GM18519 (cell line): ENCODE data around the gene NLRC3.

Source experiments
- ATAC-seq: cut with Tn5 transposase; IDR thresholded peaks from one replicate; pipeline ENCODE4 v1.9.1; 2021; ENCODE audit warnings: mild to moderate bottlenecking, moderate library complexity; ENCODE audit not compliant: unreplicated experiment, low FRiP score

The NLRC3 gene

DNA sequence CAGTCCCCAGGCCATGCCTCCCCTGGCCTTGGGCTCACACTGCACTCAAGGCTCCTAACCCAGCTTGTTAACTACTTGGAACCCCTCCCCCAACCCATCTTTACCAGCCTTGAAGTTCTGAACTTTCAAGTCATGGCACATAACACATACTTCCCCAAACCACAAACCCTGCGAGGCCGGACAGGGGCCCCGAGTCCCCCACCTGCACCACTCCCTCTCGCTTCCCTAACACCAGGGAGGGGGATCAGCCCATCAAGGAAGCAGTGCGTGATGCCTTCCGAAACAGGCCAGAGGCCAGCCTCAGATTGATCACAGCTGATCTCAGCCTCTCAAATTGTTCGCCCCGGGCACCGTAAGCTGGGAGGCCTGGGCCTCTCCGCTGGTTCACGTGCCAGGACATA lies 3.0 kb upstream of the NLRC3 start:
- ATAC-seq, result no peak

DNA sequence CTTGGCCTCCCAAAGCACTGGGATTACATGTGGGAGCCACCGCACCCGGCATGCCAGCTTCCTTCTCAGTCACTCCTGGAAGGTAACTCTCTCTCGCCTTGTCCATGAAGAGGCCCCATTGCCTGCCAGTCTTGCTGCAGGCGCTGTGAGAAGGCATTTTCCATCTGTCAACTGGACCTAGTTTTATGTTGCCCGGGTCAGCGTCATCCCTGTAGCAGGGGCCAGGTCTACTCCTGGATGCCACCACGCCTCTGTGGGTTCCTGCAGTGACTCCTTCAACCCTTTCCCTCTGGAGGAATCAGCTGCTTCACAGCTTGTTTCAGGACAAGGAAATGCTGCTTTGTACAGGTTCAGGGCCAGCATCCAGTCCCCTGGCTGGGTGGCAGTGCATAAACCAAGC lies 2.6 kb upstream of the NLRC3 start:
- no peak for ATAC-seq

DNA sequence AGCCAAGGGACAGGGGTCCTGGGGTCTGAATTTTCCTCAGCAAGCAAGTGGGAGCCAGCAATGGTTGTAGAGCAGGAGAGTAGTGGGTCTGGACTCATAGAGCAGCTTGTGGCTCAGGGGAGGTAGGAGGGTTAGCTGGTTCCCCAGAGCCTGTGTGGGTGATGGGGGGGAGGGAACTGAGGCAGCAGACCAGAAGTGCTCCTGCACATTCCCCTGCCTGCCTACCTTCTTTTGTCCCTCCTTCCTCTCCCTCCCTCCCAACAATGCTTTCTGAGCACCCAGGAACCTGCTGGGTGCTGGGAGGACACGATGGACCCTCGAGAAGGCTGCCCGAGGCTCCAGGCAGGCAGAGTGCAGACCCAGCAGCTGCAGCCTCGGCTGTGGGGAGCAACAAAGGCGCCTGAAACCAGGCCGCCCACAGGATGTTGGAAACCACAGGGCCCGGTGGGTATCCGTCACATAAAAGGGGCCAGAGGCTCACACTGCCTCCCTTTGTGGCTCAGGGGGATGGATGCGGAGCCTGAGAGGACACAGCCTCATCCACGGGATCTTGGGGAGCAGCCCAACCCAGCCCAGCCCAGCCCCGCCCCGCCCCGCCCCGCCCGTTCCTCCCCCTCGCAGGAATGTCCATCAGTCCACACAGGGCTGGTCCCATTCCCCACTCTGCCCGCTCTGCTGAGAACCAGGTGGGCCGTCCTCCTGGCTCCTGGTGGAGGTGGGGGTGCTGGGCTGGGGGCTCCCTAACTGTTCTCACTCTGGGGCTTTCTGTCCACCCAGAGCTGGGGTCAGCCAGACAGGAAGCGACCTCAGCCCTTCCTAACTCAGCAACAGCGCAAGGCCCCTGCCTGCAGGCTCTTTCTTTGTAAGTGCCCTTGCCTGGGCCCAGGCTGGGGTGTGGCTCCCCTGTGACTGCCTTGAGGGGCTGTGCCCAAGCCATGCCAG lies 1.7 kb upstream of the NLRC3 start:
- no peak for ATAC-seq

DNA sequence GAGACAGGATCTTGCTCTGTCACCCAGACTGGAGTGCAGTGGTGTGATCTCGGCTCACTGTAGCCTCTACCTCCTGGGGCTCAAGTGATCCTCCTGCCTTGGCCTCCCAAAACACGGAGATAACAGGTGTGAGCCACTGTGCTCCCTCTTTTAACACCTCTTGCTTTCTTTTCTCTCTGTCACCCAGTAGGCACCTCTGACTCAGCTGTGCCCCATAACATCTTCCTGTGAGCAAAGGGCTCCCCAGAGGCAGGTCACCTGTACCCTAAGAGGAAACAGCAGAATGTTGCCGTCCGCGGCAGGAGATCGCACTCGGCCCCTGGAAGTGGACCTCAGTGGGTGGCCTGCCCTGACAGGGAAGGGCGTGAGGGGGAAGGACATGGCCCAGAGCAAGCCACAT lies 918 bp upstream of the NLRC3 start:
- ATAC-seq, result no peak

DNA sequence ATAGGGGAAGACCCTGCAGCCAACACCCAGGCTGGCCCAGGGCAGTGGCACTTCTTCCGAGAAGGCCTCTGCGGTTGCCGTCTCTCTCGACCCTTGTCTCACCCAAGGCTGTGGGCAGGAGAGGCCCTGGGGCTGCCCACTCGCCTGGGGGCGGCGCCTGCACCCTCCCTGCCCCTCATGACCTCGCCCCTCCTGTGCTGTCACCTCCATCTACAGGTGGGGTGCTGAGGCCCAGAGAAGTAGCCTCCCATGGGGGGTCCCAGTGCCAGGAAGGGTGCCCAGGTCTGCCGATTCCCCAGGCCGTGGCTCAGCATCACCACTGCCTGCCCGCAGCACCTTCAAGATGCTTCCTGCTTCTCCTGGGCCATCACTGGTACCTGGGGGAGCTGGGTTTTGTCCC lies 992 bp downstream of the NLRC3 start:
- ATAC-seq, result no peak

DNA sequence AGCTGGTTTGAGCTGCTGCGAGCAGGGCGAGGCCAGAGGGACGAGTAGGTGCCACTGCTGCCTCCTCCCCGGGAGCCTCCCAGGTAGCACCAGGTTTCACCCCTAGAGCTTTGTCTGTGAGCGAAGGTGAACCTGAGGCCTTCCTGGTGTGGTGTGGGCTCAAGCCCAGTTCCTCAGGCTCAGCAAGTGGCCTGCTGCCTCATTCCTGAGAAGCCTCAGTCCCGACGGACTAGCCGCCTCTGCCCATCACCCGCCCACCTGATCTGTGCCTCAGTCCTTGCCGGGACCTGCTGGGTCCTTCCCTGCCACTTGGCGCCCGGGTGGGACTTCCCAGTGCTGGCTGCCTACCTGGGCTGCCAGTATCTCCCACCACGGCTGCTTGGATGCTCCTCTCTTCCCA lies 1.7 kb downstream of the NLRC3 start:
- ATAC-seq, result no peak

DNA sequence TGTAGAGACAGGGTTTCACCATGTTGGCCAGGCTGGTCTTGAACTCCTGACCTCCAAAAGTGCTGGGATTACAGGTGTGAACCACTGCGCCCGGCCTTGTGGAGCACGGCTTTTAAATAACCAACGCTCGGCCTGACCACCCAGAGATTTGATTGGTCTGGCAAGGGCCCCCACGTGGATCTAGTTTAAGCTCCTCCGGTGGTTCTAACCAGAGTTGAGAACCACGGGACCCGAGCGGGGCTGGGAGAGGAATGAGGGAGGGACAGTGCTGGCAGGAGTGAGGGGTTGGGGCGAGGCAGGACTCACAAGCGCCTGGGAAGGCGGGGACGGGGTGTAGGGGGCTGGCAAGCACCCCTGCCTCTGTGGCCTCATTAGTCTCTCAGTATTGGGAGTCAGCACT lies 3.0 kb downstream of the NLRC3 start:
- ATAC-seq, result no peak

DNA sequence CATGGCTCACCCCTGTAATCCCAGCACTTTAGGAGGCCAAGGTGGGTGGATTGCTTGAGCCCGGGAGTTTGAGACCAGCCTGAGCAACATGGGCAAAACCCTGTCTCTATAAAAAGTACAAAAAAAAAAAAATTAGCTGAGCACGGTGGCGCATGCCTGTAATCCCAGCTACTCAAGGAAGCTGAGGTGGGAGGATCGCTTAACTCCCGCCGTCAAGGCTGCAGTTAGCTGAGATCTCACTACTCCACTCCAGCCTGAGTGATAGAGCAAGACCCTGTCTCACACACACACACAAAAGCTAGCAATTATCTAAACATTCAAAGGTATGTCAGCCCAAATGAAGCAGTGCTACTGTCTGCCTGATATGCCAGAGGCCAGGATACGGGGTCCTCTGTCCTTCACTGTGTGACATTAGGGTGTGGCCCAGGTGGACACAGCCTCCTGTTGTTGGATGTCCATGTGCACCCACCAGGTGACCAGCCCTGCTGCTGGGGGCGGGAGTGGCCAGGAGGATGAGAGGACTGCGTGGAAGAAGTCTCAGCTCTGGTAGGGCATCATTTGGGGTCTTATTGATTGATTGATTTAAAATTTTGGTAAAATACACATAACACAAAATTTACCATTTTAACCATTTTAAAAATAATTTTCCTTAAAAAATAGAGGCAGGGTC lies 3.9 kb downstream of the NLRC3 start:
- ATAC-seq, result no peak

DNA sequence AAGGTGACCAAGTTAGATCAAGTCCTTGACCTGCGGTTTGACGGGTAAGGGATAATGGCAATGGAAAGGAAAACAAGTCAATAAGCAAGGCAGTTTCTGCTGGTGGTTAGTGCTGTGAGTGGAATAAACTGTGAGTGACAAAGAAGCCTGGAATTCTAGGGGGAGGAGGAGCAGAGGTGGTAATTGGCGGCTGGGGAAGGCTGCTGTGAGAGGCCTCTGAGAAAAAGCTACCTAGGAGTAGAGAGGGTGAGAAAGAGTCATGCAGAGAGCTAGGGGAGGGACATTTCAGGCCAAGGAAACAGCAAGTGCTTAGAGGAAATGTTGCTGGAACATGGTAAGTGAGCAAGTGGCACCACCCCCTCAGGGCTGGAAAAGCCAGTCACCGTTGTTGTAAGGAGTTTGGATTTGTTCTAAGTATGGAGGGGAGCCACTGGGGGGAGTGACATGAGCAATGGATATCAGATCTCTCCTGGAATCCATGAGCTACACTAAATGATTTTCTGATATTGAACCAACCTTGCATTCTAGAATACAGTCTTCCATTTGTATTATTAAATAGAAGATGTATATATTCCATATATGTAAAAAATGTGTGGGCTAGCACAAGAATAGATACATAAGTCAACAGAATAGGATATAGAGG lies 6.7 kb downstream of the NLRC3 start:
- no peak for ATAC-seq

DNA sequence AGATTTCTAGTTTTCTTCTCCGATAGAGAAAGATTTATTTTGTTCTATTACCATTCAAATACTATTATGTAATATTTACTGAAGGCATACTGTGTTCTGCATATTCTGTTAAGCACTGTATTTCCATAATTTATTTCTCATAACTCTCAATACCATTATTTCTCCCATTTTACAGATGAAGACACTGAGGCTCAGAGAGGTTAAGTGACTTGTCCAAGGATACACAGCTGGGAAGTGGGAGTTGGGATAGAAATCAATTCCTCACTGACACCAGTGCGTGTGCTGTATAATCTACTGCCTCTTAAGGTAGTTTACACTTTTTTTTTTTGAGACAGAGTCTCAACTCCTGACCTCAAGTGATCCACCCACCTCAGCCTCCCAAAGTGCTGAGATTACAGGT lies 7.4 kb downstream of the NLRC3 start:
- ATAC-seq, result no peak

DNA sequence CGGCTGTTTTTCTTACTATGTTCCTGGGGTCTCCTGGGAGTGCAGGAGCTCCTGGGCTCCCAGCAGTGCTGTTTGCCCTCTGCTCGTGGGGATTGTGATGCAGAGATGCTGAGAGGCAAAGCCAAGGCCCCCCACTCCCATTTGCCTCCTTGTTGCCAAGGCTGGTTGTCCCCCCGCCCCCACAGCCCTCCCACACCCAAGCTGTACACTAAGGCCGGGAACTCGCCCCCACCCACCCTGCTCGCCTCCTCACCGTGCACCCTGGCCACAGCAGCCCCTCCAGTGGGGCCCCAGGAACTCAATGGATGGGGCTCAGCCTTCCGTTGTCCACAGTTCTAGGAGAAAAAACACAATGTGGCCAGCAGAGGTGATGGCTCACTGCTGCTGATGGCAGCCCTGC lies 10.2 kb downstream of the NLRC3 start:
- ATAC-seq, result no peak

DNA sequence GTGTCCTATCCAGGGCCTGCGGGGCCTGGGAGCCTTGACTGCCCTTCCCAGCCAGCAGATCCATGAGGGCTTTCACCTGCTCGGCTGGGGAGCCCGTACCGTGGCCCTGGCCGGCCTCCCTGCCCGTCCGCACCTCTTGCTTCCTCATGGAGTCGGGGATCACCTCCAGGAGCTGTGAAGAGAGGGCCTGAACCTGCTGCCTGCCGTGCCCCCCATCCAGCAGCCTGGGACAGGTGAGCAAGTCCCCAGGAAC lies 12.4 kb downstream of the NLRC3 start:
- no peak for ATAC-seq

DNA sequence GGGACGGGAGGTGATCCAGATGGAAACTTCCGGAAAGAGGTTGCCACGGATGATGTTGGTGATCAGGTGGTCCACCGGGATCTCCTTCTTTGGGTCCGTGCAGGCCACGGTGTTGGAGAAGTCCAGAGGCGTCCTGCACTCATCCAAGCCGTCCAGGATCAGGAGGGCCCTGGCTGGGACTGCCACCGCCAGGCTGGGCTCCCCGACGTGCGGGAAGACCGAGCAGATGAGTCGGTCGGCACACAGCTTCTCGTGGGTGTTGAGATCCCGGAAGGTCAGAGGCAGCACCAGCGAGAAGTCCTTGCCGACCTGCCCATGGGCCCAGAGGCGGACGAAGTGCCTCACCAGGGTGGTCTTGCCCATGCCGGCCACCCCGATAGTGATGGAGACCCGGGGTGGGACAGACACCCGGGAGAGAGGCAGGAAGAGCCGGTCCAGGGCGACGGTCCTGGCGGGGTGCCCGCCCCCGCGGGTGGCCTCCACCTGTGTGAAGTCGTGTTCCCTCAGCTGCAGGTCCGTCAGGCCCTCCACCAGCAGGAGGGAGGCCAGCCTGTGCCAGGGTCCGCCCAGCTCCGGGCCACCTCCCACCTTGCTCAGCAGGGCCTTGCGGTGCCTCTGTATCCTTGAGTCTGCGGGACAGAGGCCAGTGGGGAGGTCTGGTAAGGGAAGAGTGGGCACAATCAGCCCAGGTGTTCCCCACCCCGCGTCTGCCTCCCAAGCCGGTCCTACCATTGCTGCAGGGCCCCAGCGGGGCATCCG lies 12.9 kb downstream of the NLRC3 start:
- ATAC-seq, result no peak

DNA sequence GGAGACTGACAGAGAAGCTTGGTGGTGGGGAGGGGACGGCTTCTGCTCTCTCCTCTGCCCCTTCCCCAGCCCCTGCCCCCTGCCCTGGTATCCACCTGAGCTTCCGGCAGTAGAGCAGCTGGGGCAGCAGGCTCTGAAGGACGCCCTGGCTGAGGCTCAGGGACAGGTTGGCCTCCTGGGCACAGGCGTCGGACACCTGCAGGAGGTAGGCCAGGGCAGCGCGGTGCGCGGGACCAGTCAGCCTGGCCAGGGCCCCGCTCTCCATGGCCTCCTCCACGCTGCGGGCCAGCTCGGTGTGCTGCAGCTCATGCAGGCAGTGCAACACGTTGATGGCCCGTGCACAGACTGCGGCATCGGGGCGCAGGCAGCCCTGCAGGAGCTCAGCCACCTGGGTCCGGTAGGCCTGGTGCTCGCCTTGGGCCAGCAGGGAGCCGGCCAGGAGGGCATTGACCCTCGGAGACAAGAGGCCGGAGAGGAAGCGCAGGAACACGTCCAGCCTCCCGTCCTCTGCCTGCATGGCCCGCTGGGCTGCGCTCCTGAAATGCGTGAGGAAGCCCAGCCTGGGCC lies 14.2 kb downstream of the NLRC3 start:
- ATAC-seq, result no peak

DNA sequence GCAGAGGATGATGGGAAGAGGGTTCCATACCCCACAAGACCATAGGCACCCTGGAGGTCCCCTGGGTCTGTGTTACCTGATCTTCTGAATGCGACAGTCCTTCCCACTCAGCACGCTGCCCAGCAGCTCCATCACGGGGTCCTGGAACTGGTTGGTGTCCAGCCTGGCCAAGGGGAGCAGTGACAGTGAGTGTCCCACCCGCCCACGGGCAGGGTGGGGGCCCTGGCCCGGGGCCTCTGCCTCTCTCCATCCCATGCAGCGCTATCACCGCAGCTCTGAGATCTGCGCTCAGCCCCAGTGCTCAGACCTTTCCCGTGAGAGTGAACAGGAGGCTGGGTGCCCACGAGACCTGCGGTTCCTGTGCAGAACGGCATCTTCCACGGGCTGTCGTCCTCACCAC lies 15.6 kb downstream of the NLRC3 start:
- ATAC-seq, result no peak

DNA sequence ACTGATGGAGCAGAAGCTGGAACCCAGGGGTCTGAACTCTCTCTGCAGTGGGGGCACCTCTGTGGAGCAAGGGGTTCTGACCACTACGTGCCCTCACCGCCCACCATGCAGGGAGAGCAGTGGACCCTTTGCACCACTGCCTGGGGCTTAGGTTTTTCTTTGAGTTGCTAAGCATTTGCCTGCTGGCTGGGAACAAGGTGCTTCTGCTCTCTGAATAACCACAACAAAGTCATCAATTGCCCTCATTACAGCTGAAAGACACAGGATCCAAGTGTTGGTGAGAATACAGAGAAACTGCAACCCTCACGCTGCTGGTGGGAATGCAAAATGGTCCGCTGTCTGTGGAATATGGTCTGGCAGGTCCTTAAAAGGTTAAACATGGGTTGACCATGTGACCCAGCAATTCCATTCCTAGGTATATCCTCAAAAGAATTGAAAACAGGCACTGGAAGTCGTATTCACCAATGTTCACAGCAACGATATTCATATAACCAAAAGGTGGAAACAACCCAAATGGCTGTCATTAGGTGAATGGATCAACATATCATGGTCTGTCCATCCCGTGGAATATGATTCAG lies 22.8 kb downstream of the NLRC3 start:
- no peak for ATAC-seq

DNA sequence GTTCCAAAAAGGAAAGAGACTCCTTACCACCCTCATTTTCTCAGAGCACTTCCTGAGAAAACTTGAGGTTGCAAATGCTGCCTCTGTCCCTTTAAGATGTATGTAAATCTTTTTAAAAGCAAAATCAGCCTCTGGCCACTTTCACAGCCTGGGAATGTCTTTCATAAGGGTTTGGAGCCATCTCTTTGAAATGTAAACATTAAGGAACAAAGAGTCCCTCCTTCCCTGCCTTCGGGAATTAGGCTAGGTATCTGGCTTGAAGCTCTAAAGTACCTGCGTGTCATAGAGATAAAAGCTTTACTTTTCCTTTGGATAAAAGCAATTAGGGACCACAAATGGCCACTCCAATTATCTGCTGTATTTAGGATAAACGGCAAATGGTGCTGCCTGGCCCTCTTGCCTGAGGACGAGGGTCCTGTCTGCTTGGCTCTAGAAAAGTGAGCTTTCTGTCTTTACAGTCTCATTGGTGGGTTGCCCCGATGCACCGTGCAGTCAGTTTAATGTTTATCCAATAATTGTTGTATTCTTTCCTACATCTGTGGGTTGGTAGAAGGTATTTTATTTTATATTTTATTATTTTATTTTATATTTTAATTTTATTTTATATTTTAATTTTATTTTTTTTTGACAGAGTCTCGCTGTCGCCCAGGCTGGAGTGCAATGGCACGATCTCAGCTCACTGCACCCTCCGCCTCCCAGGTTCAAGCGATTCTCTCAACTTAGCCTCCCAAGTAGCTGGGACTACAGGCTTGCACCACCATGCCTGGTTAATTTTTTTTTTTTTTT lies 23.9 kb downstream of the NLRC3 start:
- ATAC-seq, result no peak

DNA sequence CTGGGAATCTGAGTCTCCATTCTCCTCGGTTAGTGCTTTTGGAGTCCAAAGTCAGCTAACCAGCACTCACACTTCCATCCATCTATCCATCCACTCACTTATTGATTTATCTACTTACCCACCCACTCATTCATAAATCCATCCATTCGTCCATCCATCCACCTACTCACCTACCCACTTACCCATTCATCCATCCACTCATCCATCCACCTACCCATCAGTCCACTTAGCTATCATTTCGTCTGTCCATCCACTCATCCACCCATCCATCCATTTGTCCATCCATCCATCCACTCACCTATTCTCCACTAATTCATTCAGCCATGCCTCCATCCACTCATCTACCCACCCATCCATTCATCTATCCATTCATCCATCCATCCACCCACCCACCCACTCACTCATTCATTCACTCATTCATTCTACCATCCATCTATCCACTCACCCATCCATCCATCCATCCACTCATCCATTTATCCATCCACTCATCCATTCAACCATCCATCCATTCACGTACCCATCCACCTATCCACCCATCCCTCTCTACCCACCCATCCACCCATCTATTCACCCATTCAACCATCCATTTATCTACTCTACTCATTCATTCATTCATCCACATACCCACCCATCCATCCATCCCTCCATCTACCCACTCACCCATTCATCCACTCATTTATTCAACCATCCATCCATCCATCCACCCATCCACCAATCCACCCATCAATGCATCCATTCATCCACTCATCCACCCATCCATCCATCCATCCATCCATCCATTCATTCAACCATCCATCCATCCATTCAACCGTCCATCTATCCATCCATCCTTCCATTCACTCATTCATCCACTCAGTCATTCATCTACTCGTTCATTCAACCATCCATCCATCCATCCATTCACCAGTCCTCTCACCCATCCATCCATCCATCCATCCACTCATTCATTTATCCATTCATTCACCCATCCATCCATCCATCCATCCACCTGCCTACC lies 26.1 kb downstream of the NLRC3 start:
- ATAC-seq, result no peak
